ENCODE data around the gene MYH11.

The MYH11 gene

DNA sequence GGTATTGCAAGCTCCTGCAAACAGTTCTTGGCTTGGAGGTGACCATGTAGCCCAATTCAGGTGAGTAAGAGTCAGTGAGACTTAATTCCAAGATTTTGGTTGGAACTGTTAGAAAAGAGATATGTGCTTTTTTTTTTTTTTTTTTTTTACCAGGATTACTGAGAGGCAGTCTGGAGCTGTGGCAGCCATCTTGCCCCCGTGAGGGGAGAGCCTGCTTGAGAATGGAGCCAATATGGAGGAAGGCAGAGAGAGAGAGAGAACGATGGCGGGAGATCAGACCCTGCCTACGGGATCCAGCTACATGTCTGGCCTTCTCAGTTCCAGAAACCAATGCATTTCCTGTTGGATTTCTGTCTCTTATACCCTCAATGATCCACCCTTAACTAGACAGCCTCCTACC, 97.8 kb downstream of the MYH11 start:
- no peak overlapping the region for H3K9ac ChIP-seq (ENCODE audit: low read length)
- no peaks in the 10 kb centered on the region for H4K20me1 ChIP-seq (ENCODE audit: insufficient read depth, low read length)
- H2AFZ ChIP-seq (ENCODE audit: low read depth, low read length), result no peak overlapping the region
- no peak overlapping the region for H3K4me3 ChIP-seq (ENCODE audit: low read length)
- H3K36me3 ChIP-seq (replicated peaks; ENCODE audit: low read depth, low read length), result no peaks in the 10 kb centered on the region
- peaks cover 12% of the 10 kb centered on the region for H3K27me3 ChIP-seq (ENCODE audit: low read depth, low read length)
- no peak overlapping the region for H3K27ac ChIP-seq (ENCODE audit: low read length)
- no peak overlapping the region for H3K4me2 ChIP-seq (ENCODE audit: low read length)
- no peaks in the 10 kb centered on the region for H3K79me2 ChIP-seq (ENCODE audit: low read length)
- TF ChIP-seq, protein P1, sequence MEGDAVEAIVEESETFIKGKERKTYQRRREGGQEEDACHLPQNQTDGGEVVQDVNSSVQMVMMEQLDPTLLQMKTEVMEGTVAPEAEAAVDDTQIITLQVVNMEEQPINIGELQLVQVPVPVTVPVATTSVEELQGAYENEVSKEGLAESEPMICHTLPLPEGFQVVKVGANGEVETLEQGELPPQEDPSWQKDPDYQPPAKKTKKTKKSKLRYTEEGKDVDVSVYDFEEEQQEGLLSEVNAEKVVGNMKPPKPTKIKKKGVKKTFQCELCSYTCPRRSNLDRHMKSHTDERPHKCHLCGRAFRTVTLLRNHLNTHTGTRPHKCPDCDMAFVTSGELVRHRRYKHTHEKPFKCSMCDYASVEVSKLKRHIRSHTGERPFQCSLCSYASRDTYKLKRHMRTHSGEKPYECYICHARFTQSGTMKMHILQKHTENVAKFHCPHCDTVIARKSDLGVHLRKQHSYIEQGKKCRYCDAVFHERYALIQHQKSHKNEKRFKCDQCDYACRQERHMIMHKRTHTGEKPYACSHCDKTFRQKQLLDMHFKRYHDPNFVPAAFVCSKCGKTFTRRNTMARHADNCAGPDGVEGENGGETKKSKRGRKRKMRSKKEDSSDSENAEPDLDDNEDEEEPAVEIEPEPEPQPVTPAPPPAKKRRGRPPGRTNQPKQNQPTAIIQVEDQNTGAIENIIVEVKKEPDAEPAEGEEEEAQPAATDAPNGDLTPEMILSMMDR (IDR thresholded peaks at IDR 0.05; ENCODE audit: low read depth, low read length), result no peak
- no peak for TF ChIP-seq EZH2phosphoT487 (IDR thresholded peaks at IDR 0.05; ENCODE audit: low read depth)
- no peaks in the 10 kb centered on the region for H3K9me3 ChIP-seq (ENCODE audit: insufficient read depth, low read length)
- H3K4me1 ChIP-seq (ENCODE audit: low read length), result 0 out of 2 replicates have a peak, but pooled peaks cover 4% of the 10 kb centered on the region

DNA sequence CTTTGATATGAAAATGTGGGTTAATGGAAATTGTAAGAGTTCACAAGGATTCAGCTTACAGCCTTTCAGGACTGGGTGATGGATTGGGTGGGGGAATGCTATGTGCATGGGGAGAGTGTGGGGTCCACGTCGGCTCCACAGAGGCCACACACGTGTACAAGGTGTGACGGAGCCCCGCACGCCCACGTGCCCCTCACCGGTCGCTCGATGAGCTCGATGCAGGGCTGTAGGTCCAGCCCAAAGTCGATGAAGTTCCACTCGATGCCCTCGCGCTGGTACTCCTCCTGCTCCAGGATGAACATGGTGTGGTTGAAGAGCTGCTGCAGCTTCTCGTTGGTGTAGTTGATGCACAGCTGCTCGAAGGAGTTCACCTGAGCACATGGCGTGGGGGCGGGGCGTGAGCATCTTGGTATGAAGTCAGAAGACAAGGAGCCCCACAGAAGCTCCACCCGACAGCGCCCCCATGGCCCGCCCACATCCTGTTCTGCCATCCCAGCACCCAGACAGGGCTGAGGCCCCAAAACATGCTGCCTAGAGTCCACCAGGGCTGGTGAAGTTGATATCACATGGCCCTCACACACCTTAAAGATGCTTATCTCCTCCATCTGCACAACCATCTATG, 99.1 kb downstream of the MYH11 start:
- no peaks in the 10 kb centered on the region for H3K79me2 ChIP-seq (ENCODE audit: low read length)
- H4K20me1 ChIP-seq (ENCODE audit: insufficient read depth, low read length), result no peaks in the 10 kb centered on the region
- no peaks in the 10 kb centered on the region for H3K9me3 ChIP-seq (ENCODE audit: insufficient read depth, low read length)
- no peak overlapping the region for H3K27ac ChIP-seq (ENCODE audit: low read length)
- H3K36me3 ChIP-seq (replicated peaks; ENCODE audit: low read depth, low read length), result no peaks in the 10 kb centered on the region
- H2AFZ ChIP-seq (ENCODE audit: low read depth, low read length), result no peak overlapping the region
- TF ChIP-seq, protein P1 (IDR thresholded peaks at IDR 0.05; ENCODE audit: low read depth, low read length), result no peak
- no peak for TF ChIP-seq EZH2phosphoT487 (IDR thresholded peaks at IDR 0.05; ENCODE audit: low read depth)
- H3K4me3 ChIP-seq (ENCODE audit: low read length), result no peak overlapping the region
- H3K4me2 ChIP-seq (ENCODE audit: low read length), result no peak overlapping the region
- H3K27me3 ChIP-seq (ENCODE audit: low read depth, low read length), result peaks cover 5% of the 10 kb centered on the region
- H3K9ac ChIP-seq (ENCODE audit: low read length), result no peak overlapping the region
- H3K4me1 ChIP-seq (ENCODE audit: low read length), result 0 out of 2 replicates have a peak, but pooled peaks cover 4% of the 10 kb centered on the region

DNA sequence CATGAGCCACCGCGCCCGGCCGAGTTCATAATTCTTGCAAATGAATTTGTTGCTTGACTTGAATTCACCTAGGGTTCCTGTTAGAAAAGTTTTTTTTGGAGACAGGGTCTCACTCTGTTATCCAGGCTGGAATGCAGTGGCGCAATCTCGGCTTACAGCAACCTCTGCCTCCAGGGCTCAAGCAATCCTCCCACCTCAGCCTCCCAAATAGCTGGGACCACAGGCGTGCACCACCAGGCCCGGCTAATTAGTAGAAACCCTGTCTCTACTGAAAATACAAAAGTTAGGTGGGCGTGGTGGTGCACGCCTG, 99.8 kb downstream of the MYH11 start:
- no peaks in the 10 kb centered on the region for H4K20me1 ChIP-seq (ENCODE audit: insufficient read depth, low read length)
- TF ChIP-seq EZH2phosphoT487 (IDR thresholded peaks at IDR 0.05; ENCODE audit: low read depth), result no peak
- TF ChIP-seq, protein P1 (IDR thresholded peaks at IDR 0.05; ENCODE audit: low read depth, low read length), result no peak
- no peak overlapping the region for H3K27ac ChIP-seq (ENCODE audit: low read length)
- H3K9ac ChIP-seq (ENCODE audit: low read length), result no peak overlapping the region
- H3K79me2 ChIP-seq (ENCODE audit: low read length), result no peaks in the 10 kb centered on the region
- H2AFZ ChIP-seq (ENCODE audit: low read depth, low read length), result no peak overlapping the region
- no peaks in the 10 kb centered on the region for H3K36me3 ChIP-seq (replicated peaks; ENCODE audit: low read depth, low read length)
- H3K4me2 ChIP-seq (ENCODE audit: low read length), result 0 out of 2 replicates have a peak overlapping the region, but pooled peaks have one; percentile 36
- 0 out of 2 replicates have a peak, but pooled peaks cover 4% of the 10 kb centered on the region for H3K4me1 ChIP-seq (ENCODE audit: low read length)
- 0 out of 2 replicates have a peak overlapping the region, but pooled peaks have one; percentile 6 for H3K4me3 ChIP-seq (ENCODE audit: low read length)
- no peaks in the 10 kb centered on the region for H3K27me3 ChIP-seq (ENCODE audit: low read depth, low read length)
- no peaks in the 10 kb centered on the region for H3K9me3 ChIP-seq (ENCODE audit: insufficient read depth, low read length)

DNA sequence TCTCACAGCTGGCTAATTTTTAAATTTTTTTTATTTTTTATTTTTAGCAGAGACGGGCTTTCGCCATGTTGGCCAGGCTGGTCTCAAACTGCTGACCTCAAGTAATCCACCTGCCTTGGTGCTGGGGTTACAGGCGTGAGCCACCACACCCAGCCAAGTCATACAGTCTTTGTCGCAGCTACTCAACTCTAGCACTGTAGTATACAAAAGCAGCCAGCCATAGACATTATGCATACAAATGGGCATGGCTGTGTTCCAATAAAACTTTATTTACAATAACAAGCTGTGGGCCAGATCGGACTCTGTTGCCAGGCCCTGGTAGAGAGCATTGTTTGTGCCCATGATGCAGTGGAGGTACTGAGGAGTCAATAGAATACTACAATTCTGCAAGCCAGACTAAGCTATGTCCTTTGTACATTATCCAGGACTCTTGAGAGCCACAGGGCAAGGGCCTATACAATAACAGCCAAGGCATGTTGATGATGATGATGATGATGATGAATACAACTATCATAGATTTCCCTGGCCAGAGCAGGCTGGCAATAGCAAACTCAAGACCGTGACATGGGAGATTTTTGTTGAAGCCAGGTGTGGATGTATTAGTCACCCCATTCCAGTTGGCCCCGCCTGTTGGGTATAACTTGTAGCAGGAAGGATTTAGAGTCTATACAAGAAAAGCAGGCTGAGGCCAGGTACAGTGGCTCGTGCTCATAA, 101.8 kb downstream of the MYH11 start:
- Histone ChIP-seq H3K79me2 (ENCODE audit: low read length) (no peaks in the 10 kb centered on the region), H4K20me1 (ENCODE audit: insufficient read depth, low read length) (no peaks in the 10 kb centered on the region), H2AFZ (ENCODE audit: low read depth, low read length) (no peak overlapping the region), H3K27ac (ENCODE audit: low read length) (no peak overlapping the region), H3K36me3 (replicated peaks; ENCODE audit: low read depth, low read length) (no peaks in the 10 kb centered on the region), H3K9ac (ENCODE audit: low read length) (no peak overlapping the region), H3K4me2 (ENCODE audit: low read length) (no peak overlapping the region), H3K4me1 (ENCODE audit: low read length) (0 out of 2 replicates have a peak, but pooled peaks cover 4% of the 10 kb centered on the region), H3K9me3 (ENCODE audit: insufficient read depth, low read length) (no peaks in the 10 kb centered on the region), H3K27me3 (ENCODE audit: low read depth, low read length) (no peaks in the 10 kb centered on the region), H3K4me3 (ENCODE audit: low read length) (no peak overlapping the region)
- no peak for TF ChIP-seq EZH2phosphoT487 (IDR thresholded peaks at IDR 0.05; ENCODE audit: low read depth)
- TF ChIP-seq, protein P1 (IDR thresholded peaks at IDR 0.05; ENCODE audit: low read depth, low read length), result no peak
